OCI-LY7 (cell line): ENCODE measurements around the gene PLCB1. TPM values are rescaled to one million over a fixed set of nuclear protein-coding genes. Genes with fewer than 3 reads are reported as not detected.
A peak's percentile ranks its signal among the peaks of the same experiment; 100 is the strongest.
"Not testable (repeated sequence)": the region's sequence is repeated elsewhere in the genome, so short reads cannot be mapped to it uniquely, and the experiment has no call there.

Experiments
- BruUV-seq: library from RNA; stranded (reverse); fragments of 400-500 nt; replicated peaks from 2 replicates; lab custom pipeline; 2021; lab: Mats Ljungman, UMichigan
- CTCF ChIA-PET: fragments of 300-600 bp; sonication (Branson Sonifier 250); formaldehyde crosslinking; loops from one replicate; lab custom pipeline; 2022; ENCODE audit warnings: antibody characterized with exemption; ENCODE audit not compliant: unreplicated experiment; lab: Charles Lee
- POLR2A ChIA-PET: fragments of 300-600 bp; sonication (Branson Sonifier 250); formaldehyde crosslinking; loops from one replicate; lab custom pipeline; 2022; ENCODE audit warnings: antibody characterized with exemption; lab: Charles Lee
- DNase-seq: peaks from one replicate; pipeline ENCODE4 v3.0.0-alpha.2; 2015; ENCODE audit warnings: low spot score
- H2AFZ ChIP-seq: fragments of 200-600 bp; sonication (generic), shearing (Covaris generic); 2 replicates; pipeline ENCODE4 v1.6.1; 2014; ENCODE audit warnings: mild to moderate bottlenecking, antibody characterized with exemption, low read length, moderate library complexity
- H3K27ac ChIP-seq: fragments of 200-600 bp; sonication (generic); 2 replicates; pipeline ENCODE4 v1.5.1; 2014; ENCODE audit warnings: mixed run types, low read depth, mild to moderate bottlenecking, moderate library complexity, low read length, inconsistent platforms; ENCODE audit not compliant: poor library complexity, severe bottlenecking
- H3K36me3 ChIP-seq: fragments of 200-600 bp; sonication (generic); 2 replicates; pipeline ENCODE4 v1.6.1; 2014; ENCODE audit warnings: mild to moderate bottlenecking, antibody characterized with exemption, low read length, moderate library complexity, mixed read lengths; ENCODE audit not compliant: insufficient read depth
- H3K4me1 ChIP-seq: fragments of 200-600 bp; sonication (generic); 2 replicates; pipeline ENCODE4 v1.5.1; 2014; ENCODE audit warnings: mild to moderate bottlenecking, low read length; ENCODE audit not compliant: insufficient read depth, poor library complexity, severe bottlenecking
- H3K4me2 ChIP-seq: fragments of 200-600 bp; sonication (generic); 2 replicates; pipeline ENCODE4 v1.6.1; 2014; ENCODE audit warnings: mild to moderate bottlenecking, low read length
- H3K4me3 ChIP-seq: fragments of 200-600 bp; sonication (generic); 2 replicates; pipeline ENCODE4 v1.5.1; 2014; ENCODE audit warnings: mild to moderate bottlenecking, low read depth, low read length; ENCODE audit not compliant: poor library complexity, severe bottlenecking
- H3K79me2 ChIP-seq: fragments of 200-600 bp; sonication (generic); 2 replicates; pipeline ENCODE4 v1.6.1; 2016; ENCODE audit warnings: low read depth, mild to moderate bottlenecking, low read length, moderate library complexity, mixed read lengths; ENCODE audit not compliant: insufficient read depth
- H3K9me2 ChIP-seq: fragments of 200-600 bp; sonication (generic); 2 replicates; pipeline ENCODE4 v1.6.1; 2016; ENCODE audit warnings: mild to moderate bottlenecking, low read length, mixed read lengths; ENCODE audit not compliant: insufficient read depth
- H3K9me3 ChIP-seq: fragments of 200-600 bp; sonication (generic); 2 replicates; pipeline ENCODE4 v1.6.1; 2014; ENCODE audit warnings: mild to moderate bottlenecking, mixed run types, low read length, mixed read lengths
- H4K20me1 ChIP-seq: fragments of 200-600 bp; sonication (generic); 2 replicates; pipeline ENCODE4 v1.6.1; 2014; ENCODE audit warnings: mild to moderate bottlenecking, antibody characterized with exemption, low read length, moderate library complexity, mixed read lengths; ENCODE audit not compliant: insufficient read depth
- CTCF ChIP-seq: fragments of 200-600 bp; sonication (generic); conservative IDR thresholded peaks from 2 replicates; pipeline ENCODE4 v1.5.1; 2014; ENCODE audit warnings: mild to moderate bottlenecking, antibody characterized with exemption, low read length, moderate library complexity, mixed read lengths
- EZH2phosphoT487 ChIP-seq: fragments of 200-600 bp; sonication (generic); IDR thresholded peaks from 2 replicates; pipeline ENCODE4 v1.6.1; 2018; ENCODE audit warnings: low read depth, borderline replicate concordance, mild to moderate bottlenecking, mixed run types, antibody characterized with exemption, low read length, moderate library complexity, mixed read lengths
- intact Hi-C: fragments of 100-400 bp; cut with micrococcal nuclease; formaldehyde crosslinking; loops from one replicate; pipeline ENCODE4 v1.10.0; 2022; ENCODE audit not compliant: unreplicated experiment
- total RNA-seq, 2 experiments: library from RNA; depleted of rRNA in 1 of 2; stranded (reverse); fragments of >200 nt in 1 of 2; shearing (Covaris generic) in 1 of 2; gene quantifications; 2 replicates each; pipeline ENCODE4 v1.2.3, GENCODE V29; 2014 to 2022

Gene PLCB1
- total RNA-seq, 2 experiments from 2014 or later, result 14.6 to 30.5 TPM

- peak overlapping the region; percentile 45 for H3K4me2 ChIP-seq
- POLR2A ChIA-PET, result no interaction called here
Observed at GRCh38 chr20:8433291-8433690, 301.2 kb downstream of the PLCB1 start.

GRCh38 chr20:8434326-8434876 lies 302.3 kb downstream of the PLCB1 start:
- no peaks in the 10 kb centered on the region for H3K36me3 ChIP-seq
- intact Hi-C loops, result no loop called here
- H3K9me3 ChIP-seq, result no peaks in the 10 kb centered on the region
- no peak overlapping the region for H3K4me3 ChIP-seq
- POLR2A ChIA-PET, result interaction anchor here (1.3 kb wide), 1 partner anchor 30 kb away, joined by 3 read pairs; no protein-coding TSS in a partner anchor
- no peak overlapping the region for H2AFZ ChIP-seq
- H3K4me2 ChIP-seq, result no peak overlapping the region
- no TSS peak for BruUV-seq
- no peaks in the 10 kb centered on the region for H4K20me1 ChIP-seq
- no peak for DNase-seq
- H3K4me1 ChIP-seq, result peaks cover 43% of the 10 kb centered on the region
- H3K27ac ChIP-seq, result no peak overlapping the region
- TF ChIP-seq EZH2phosphoT487 (no peak), CTCF (no peak)
- CTCF ChIA-PET, result no interaction called here
- no peaks in the 10 kb centered on the region for H3K9me2 ChIP-seq
- no peaks in the 10 kb centered on the region for H3K79me2 ChIP-seq

More at GRCh38 chr20:8433291-8433690, 301.2 kb downstream of the PLCB1 start:
- Histone ChIP-seq H3K36me3 (no peaks in the 10 kb centered on the region; the same call in 1 of the 2 replicates), H3K9me2 (no peaks in the 10 kb centered on the region), H2AFZ (no peak overlapping the region; the same call in 1 of the 2 replicates), H3K27ac (no peak overlapping the region), H4K20me1 (no peaks in the 10 kb centered on the region), H3K9me3 (no peaks in the 10 kb centered on the region), H3K4me3 (no peak overlapping the region), H3K79me2 (no peaks in the 10 kb centered on the region), H3K4me1 (peaks cover 46% of the 10 kb centered on the region)
- intact Hi-C loops, result no loop called here
- no TSS peak for BruUV-seq
- TF ChIP-seq CTCF, result no peak
- TF ChIP-seq EZH2phosphoT487, result no peak
- no peak for DNase-seq
- CTCF ChIA-PET, result no interaction called here

- Histone ChIP-seq H3K9me2 (no peaks in the 10 kb centered on the region), H3K4me2 (no peak overlapping the region), H3K27ac (no peak overlapping the region), H3K4me1 (peaks cover 32% of the 10 kb centered on the region), H4K20me1 (no peaks in the 10 kb centered on the region), H3K4me3 (no peak overlapping the region), H3K79me2 (no peaks in the 10 kb centered on the region), H3K9me3 (no peaks in the 10 kb centered on the region), H3K36me3 (no peaks in the 10 kb centered on the region), H2AFZ (0 out of 2 replicates have a peak overlapping the region, but pooled peaks have one; percentile 12)
- BruUV-seq, result no TSS peak
- CTCF ChIA-PET, result no interaction called here
- intact Hi-C loops, result no loop called here
- DNase-seq, result no peak
- TF ChIP-seq EZH2phosphoT487, result no peak
- no peak for TF ChIP-seq CTCF
- POLR2A ChIA-PET, result interaction anchor here (1.3 kb wide), 1 partner anchor 31 kb away, joined by 3 read pairs; no protein-coding TSS in a partner anchor
Observed at GRCh38 chr20:8435285-8436035, 303.4 kb downstream of the PLCB1 start.

GRCh38 chr20:8436938-8437337 lies 304.9 kb downstream of the PLCB1 start:
- H3K79me2 ChIP-seq, BruUV-seq, POLR2A ChIA-PET, H3K4me3 ChIP-seq, H3K9me3 ChIP-seq, H4K20me1 ChIP-seq, H3K9me2 ChIP-seq, DNase-seq, CTCF ChIA-PET, H3K4me2 ChIP-seq, intact Hi-C loops, H2AFZ ChIP-seq, H3K36me3 ChIP-seq, H3K27ac ChIP-seq: not testable (repeated sequence)
- peaks cover 28% of the 10 kb centered on the region for H3K4me1 ChIP-seq
